Mammary epithelial cell (primary cell): Measurements from ENCODE around the gene FGFRL1.

Source experiments
- EZH2 ChIP-seq: IDR thresholded peaks from 2 replicates; pipeline ENCODE4 v1.6.1; 2012; ENCODE audit warnings: low read length, inconsistent platforms, borderline replicate concordance
- TF ChIP-seq, protein P1 (sequence below), 2 donors: IDR thresholded peaks in 1 of 2; conservative IDR thresholded peaks in 1 of 2; 2 replicates each; pipeline ENCODE4 v1.5.1; 2011 to 2012; ENCODE audit warnings: inconsistent platforms in 2 of 2, low read length in 2 of 2, mild to moderate bottlenecking in 2 of 2, control low read depth in 1 of 2, low read depth in 1 of 2; ENCODE audit not compliant: insufficient read depth in 1 of 2; ENCODE audit errors: extremely low read depth in 1 of 2

DNA sequence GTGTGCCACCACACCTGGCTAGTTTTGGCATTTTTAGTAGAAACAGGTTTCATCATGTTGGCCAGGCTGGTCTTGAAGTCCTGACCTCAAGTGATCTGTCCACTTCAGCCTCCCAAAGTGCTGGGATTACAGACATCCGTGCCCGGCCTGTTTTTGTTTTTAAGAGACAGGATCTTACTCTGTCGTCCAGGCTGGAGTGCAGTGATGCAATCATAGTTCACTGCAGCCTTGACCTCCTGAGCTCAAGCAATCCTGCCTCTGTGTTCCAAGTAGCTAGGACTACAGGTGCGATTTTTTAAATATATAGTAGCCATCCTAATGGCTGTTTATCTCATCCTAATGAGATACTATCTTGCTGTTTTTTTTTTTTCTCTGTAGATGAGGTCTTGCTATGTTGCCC is 54.3 kb downstream of the FGFRL1 start:
- TF ChIP-seq, protein P1, sequence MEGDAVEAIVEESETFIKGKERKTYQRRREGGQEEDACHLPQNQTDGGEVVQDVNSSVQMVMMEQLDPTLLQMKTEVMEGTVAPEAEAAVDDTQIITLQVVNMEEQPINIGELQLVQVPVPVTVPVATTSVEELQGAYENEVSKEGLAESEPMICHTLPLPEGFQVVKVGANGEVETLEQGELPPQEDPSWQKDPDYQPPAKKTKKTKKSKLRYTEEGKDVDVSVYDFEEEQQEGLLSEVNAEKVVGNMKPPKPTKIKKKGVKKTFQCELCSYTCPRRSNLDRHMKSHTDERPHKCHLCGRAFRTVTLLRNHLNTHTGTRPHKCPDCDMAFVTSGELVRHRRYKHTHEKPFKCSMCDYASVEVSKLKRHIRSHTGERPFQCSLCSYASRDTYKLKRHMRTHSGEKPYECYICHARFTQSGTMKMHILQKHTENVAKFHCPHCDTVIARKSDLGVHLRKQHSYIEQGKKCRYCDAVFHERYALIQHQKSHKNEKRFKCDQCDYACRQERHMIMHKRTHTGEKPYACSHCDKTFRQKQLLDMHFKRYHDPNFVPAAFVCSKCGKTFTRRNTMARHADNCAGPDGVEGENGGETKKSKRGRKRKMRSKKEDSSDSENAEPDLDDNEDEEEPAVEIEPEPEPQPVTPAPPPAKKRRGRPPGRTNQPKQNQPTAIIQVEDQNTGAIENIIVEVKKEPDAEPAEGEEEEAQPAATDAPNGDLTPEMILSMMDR (conservative IDR thresholded peaks at IDR 0.05 in 1 of 2, IDR thresholded peaks at IDR 0.05 in 1 of 2; ENCODE audit: extremely low read depth in 1 of 2, insufficient read depth in 1 of 2, low read depth in 1 of 2, low read length in 2 of 2) = no peak
- TF ChIP-seq EZH2 = no peak
